ENCODE measurements around the gene KCNJ15. TPM values are rescaled to one million over a fixed set of nuclear protein-coding genes. Genes with fewer than 3 reads are reported as not detected.

Gene KCNJ15
- total and polyA plus RNA-seq, 10 of the 15 experiments (the other 5 are each of a cell fraction or from before 2014, with no cell fraction given) = 0.05 to 2.7 (median 0.33) TPM; not detected in 6

DNA sequence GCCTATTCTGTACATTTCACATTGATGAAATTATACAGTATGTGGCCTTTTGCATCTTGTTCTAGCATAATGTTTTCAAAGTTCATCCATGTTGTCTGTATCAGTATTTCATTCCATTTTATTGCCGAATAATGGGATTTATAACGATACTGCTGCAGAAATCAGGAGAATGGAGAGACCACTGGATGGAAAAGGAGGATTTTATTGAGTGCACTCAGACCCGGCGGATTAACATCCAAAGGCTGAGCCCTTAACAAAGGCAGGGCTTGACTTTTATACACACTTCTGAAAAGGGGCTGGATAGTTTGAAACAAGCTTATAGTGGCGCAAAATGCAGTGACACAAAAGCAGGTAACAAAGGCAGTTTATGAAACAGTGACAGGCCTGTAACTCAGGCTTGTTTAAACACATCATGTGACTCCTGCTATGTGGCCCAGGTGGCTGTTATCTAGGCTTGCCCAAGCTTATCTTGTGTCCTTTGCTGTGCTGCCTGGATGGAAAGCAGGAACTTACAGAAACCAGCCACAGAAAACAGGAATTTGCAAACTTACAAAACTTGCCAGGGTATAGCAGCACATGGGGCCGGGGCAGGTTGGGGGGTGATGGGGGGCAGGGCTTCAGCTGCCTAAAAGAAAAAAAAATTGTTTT, 32.8 kb upstream of the KCNJ15 start:
- Histone ChIP-seq H4K20me1 (ENCODE audit: control insufficient read depth, insufficient read depth) (no peaks in the 10 kb centered on the region), H3K27me3 (replicated peaks in 1 of 2; ENCODE audit: control insufficient read depth in 2 of 2, insufficient read depth in 2 of 2, low read length in 1 of 2) (no peaks in the 10 kb centered on the region), H3K9ac (ENCODE audit: control insufficient read depth, insufficient read depth, low read length) (no peak overlapping the region), H3K79me2 (ENCODE audit: control insufficient read depth, insufficient read depth, low read length) (no peaks in the 10 kb centered on the region), H3K9me3 (replicated peaks; ENCODE audit: control insufficient read depth, insufficient read depth, low read length) (peaks cover 11% of the 10 kb centered on the region; the same call in 2 of the 3 replicates), H3K4me1 (ENCODE audit: control insufficient read depth, insufficient read depth, low read length) (no peaks in the 10 kb centered on the region), H2AFZ (ENCODE audit: control insufficient read depth, low read depth, low read length) (no peak overlapping the region), H3K4me2 (ENCODE audit: control insufficient read depth, insufficient read depth) (no peak overlapping the region), H3K27ac (ENCODE audit: control insufficient read depth, insufficient read depth) (no peak overlapping the region), H3K36me3 (ENCODE audit: control insufficient read depth in 2 of 2, insufficient read depth in 2 of 2, low read length in 1 of 2) (no peaks in the 10 kb centered on the region), H3K4me3 (no peak overlapping the region)
- no peak for DNase-seq (ENCODE audit: low read depth, low spot score)
- no peak for FAIRE-seq
- ChIA-PET POLR2A (interaction anchor here (0.9 kb wide), 1 partner anchor 10 kb away, joined by 3 read pairs; no protein-coding TSS in a partner anchor), RAD21 (ENCODE audit: unreplicated experiment) (interaction anchor here (0.8 to 1.5 kb wide), 4 partner anchors 15 to 132 kb away, joined by 3 to 4 read pairs (median 3); no protein-coding TSS in a partner anchor), CTCF (interaction anchor here (1.1 to 2.5 kb wide), 2 partner anchors 15 to 132 kb away, joined by 3 to 6 read pairs; no protein-coding TSS in a partner anchor), SMC1A (ENCODE audit: uncharacterized antibody, unreplicated experiment) (interaction anchor here (1.1 to 2.2 kb wide), 3 partner anchors 10 to 128 kb away, joined by 3 to 8 read pairs (median 4); no protein-coding TSS in a partner anchor)
- no TSS peak for BruUV-seq (replicated peaks)
- TF ChIP-seq, protein P1, sequence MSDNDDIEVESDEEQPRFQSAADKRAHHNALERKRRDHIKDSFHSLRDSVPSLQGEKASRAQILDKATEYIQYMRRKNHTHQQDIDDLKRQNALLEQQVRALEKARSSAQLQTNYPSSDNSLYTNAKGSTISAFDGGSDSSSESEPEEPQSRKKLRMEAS (IDR thresholded peaks at IDR 0.05; ENCODE audit: low read depth, low read length) = no peak
- TF ChIP-seq, protein P2, sequence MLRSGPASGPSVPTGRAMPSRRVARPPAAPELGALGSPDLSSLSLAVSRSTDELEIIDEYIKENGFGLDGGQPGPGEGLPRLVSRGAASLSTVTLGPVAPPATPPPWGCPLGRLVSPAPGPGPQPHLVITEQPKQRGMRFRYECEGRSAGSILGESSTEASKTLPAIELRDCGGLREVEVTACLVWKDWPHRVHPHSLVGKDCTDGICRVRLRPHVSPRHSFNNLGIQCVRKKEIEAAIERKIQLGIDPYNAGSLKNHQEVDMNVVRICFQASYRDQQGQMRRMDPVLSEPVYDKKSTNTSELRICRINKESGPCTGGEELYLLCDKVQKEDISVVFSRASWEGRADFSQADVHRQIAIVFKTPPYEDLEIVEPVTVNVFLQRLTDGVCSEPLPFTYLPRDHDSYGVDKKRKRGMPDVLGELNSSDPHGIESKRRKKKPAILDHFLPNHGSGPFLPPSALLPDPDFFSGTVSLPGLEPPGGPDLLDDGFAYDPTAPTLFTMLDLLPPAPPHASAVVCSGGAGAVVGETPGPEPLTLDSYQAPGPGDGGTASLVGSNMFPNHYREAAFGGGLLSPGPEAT (IDR thresholded peaks at IDR 0.05; ENCODE audit: low read depth) = peak; percentile 63; the same call in 1 of the 2 replicates
- TF ChIP-seq CBX3 (IDR thresholded peaks at IDR 0.05; ENCODE audit: borderline replicate concordance, low read depth) = 0 out of 2 replicates have a peak, but pooled peaks have one; percentile 74
- peak; percentile 87; the same call in 1 of the 2 replicates for TF ChIP-seq CBX5 (IDR thresholded peaks at IDR 0.05; ENCODE audit: low read depth)
- peak; percentile 63; the same call in 1 of the 2 replicates for TF ChIP-seq ZNF217 (IDR thresholded peaks at IDR 0.05)
- TF ChIP-seq, protein P3, sequence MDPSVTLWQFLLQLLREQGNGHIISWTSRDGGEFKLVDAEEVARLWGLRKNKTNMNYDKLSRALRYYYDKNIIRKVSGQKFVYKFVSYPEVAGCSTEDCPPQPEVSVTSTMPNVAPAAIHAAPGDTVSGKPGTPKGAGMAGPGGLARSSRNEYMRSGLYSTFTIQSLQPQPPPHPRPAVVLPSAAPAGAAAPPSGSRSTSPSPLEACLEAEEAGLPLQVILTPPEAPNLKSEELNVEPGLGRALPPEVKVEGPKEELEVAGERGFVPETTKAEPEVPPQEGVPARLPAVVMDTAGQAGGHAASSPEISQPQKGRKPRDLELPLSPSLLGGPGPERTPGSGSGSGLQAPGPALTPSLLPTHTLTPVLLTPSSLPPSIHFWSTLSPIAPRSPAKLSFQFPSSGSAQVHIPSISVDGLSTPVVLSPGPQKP (IDR thresholded peaks at IDR 0.05; ENCODE audit: low read depth, low read length) = no peak
- TF ChIP-seq, protein P4, sequence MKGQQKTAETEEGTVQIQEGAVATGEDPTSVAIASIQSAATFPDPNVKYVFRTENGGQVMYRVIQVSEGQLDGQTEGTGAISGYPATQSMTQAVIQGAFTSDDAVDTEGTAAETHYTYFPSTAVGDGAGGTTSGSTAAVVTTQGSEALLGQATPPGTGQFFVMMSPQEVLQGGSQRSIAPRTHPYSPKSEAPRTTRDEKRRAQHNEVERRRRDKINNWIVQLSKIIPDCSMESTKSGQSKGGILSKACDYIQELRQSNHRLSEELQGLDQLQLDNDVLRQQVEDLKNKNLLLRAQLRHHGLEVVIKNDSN (IDR thresholded peaks at IDR 0.05; ENCODE audit: borderline replicate concordance, extremely low read length, insufficient read depth, low read depth, low read length) = no peak
- TF ChIP-seq CEBPZ (IDR thresholded peaks at IDR 0.05; ENCODE audit: low read depth, low read length) = peak; percentile 53; the same call in 1 of the 2 replicates
- peak; percentile 55 for TF ChIP-seq KLF5 (IDR thresholded peaks at IDR 0.05; ENCODE audit: partially characterized antibody)
- intact Hi-C loops (cut with micrococcal nuclease; ENCODE audit: unreplicated experiment) = no loop called here
- WGBS (ENCODE audit: insufficient coverage, insufficient replicate concordance, low lambda C conversion rate, missing lambda C conversion rate) = 19% methylated on average over 6 of the region's 6 CpGs
- in situ Hi-C loops (cut with MboI) = no loop called here
- no peak for ATAC-seq

Measured in GM12878 (cell line).